Measurements from ENCODE around the gene ZDHHC12.

ZDHHC12 gene

DNA sequence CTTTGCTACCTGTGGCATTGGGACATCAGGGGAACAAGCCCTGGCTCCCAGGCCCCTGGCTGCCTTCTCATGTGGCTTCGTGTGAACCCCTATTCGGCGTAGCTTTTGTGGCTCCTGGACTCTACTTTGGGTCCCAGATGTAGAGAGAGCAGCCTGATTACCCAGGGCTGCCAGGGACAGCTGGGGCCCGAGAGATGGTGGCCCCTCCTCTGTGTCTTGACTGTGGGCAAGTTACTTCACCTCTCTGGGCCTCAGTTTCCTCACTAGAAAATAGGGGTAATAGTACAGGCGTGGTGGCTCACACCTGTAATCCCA is 19.6 kb downstream of the ZDHHC12 start:
- TF ChIP-seq, protein P1, sequence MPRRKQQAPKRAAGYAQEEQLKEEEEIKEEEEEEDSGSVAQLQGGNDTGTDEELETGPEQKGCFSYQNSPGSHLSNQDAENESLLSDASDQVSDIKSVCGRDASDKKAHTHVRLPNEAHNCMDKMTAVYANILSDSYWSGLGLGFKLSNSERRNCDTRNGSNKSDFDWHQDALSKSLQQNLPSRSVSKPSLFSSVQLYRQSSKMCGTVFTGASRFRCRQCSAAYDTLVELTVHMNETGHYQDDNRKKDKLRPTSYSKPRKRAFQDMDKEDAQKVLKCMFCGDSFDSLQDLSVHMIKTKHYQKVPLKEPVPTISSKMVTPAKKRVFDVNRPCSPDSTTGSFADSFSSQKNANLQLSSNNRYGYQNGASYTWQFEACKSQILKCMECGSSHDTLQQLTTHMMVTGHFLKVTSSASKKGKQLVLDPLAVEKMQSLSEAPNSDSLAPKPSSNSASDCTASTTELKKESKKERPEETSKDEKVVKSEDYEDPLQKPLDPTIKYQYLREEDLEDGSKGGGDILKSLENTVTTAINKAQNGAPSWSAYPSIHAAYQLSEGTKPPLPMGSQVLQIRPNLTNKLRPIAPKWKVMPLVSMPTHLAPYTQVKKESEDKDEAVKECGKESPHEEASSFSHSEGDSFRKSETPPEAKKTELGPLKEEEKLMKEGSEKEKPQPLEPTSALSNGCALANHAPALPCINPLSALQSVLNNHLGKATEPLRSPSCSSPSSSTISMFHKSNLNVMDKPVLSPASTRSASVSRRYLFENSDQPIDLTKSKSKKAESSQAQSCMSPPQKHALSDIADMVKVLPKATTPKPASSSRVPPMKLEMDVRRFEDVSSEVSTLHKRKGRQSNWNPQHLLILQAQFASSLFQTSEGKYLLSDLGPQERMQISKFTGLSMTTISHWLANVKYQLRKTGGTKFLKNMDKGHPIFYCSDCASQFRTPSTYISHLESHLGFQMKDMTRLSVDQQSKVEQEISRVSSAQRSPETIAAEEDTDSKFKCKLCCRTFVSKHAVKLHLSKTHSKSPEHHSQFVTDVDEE (CRISPR knock-in tag; IDR thresholded peaks at IDR 0.05): no peak
- TF ChIP-seq, protein P2, sequence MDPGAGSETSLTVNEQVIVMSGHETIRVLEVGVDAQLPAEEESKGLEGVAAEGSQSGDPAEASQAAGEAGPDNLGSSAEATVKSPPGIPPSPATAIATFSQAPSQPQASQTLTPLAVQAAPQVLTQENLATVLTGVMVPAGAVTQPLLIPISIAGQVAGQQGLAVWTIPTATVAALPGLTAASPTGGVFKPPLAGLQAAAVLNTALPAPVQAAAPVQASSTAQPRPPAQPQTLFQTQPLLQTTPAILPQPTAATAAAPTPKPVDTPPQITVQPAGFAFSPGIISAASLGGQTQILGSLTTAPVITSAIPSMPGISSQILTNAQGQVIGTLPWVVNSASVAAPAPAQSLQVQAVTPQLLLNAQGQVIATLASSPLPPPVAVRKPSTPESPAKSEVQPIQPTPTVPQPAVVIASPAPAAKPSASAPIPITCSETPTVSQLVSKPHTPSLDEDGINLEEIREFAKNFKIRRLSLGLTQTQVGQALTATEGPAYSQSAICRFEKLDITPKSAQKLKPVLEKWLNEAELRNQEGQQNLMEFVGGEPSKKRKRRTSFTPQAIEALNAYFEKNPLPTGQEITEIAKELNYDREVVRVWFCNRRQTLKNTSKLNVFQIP (CRISPR knock-in tag; IDR thresholded peaks at IDR 0.05; ENCODE audit: borderline replicate concordance, low read depth): no peak
- TF ChIP-seq SNAI2 (CRISPR knock-in tag; IDR thresholded peaks at IDR 0.05) (no peak), CSDC2 (CRISPR knock-in tag; IDR thresholded peaks at IDR 0.05) (no peak), ARNTL (CRISPR knock-in tag; IDR thresholded peaks at IDR 0.05; ENCODE audit: borderline replicate concordance, low read depth) (no peak), PPARA (CRISPR knock-in tag; IDR thresholded peaks at IDR 0.05; ENCODE audit: borderline replicate concordance) (no peak), ZNF565 (CRISPR knock-in tag; conservative IDR thresholded peaks at IDR 0.05; ENCODE audit: low read depth) (no peak), ZFP30 (CRISPR knock-in tag; IDR thresholded peaks at IDR 0.05) (no peak), ZC3H10 (CRISPR knock-in tag; IDR thresholded peaks at IDR 0.05) (no peak), ZNF8 (CRISPR knock-in tag; IDR thresholded peaks at IDR 0.05) (no peak)
- TF ChIP-seq, protein P3, sequence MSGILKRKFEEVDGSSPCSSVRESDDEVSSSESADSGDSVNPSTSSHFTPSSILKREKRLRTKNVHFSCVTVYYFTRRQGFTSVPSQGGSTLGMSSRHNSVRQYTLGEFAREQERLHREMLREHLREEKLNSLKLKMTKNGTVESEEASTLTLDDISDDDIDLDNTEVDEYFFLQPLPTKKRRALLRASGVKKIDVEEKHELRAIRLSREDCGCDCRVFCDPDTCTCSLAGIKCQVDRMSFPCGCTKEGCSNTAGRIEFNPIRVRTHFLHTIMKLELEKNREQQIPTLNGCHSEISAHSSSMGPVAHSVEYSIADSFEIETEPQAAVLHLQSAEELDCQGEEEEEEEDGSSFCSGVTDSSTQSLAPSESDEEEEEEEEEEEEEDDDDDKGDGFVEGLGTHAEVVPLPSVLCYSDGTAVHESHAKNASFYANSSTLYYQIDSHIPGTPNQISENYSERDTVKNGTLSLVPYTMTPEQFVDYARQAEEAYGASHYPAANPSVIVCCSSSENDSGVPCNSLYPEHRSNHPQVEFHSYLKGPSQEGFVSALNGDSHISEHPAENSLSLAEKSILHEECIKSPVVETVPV (CRISPR knock-in tag; IDR thresholded peaks at IDR 0.05): no peak
- TF ChIP-seq, protein P4, sequence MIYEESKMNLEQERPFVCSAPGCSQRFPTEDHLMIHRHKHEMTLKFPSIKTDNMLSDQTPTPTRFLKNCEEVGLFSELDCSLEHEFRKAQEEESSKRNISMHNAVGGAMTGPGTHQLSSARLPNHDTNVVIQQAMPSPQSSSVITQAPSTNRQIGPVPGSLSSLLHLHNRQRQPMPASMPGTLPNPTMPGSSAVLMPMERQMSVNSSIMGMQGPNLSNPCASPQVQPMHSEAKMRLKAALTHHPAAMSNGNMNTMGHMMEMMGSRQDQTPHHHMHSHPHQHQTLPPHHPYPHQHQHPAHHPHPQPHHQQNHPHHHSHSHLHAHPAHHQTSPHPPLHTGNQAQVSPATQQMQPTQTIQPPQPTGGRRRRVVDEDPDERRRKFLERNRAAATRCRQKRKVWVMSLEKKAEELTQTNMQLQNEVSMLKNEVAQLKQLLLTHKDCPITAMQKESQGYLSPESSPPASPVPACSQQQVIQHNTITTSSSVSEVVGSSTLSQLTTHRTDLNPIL (CRISPR knock-in tag; IDR thresholded peaks at IDR 0.05; ENCODE audit: low read depth): no peak
- ATAC-seq: no peak

DNA sequence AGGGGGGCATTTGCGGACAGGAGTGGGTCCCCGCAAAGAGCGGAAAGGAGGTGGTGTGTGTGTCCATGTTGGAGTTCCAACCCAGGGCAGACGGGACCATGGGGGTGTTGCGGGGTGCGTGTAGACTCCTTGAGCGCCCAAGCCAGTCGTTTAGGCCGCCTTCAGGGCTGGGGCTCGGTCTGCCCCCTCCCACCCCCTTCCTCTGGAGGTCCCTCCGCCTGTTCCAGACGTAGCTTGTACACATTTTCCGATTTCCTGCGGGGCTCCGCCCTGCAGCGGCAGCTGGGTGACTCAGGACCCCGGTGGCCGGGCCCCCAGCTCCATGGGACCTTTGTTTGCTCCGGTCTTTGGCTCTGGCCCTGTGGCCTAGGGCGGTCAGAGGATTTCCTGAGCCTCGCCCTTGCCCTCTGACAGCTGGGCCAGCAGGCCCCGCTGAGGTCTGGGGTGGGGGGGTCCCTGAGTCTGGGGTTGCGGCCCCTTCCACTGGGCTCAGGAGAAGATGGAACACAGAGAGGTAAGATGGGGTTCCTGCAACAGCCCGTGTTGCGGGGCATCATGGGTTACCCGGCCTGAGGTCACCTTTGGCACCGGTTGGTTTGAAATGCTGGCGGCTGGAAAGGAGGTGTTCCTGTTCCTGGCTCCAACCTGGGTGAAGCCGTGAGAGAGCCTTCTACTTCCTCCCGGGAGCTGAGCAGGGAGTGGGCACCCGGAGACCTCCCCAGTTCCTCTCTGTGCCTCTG is 20.1 kb downstream of the ZDHHC12 start:
- no peak for TF ChIP-seq ESRRG (CRISPR knock-in tag; IDR thresholded peaks at IDR 0.05)
- TF ChIP-seq, protein P4 (CRISPR knock-in tag; IDR thresholded peaks at IDR 0.05; ENCODE audit: low read depth): no peak
- no peak for TF ChIP-seq ZFP30 (CRISPR knock-in tag; IDR thresholded peaks at IDR 0.05)
- no peak for TF ChIP-seq RARB (CRISPR knock-in tag; IDR thresholded peaks at IDR 0.05)
- no peak for TF ChIP-seq ZC3H10 (CRISPR knock-in tag; IDR thresholded peaks at IDR 0.05)
- TF ChIP-seq TOX (CRISPR knock-in tag; IDR thresholded peaks at IDR 0.05; ENCODE audit: borderline replicate concordance): no peak
- TF ChIP-seq, protein P3 (CRISPR knock-in tag; IDR thresholded peaks at IDR 0.05): no peak
- TF ChIP-seq OSR1 (CRISPR knock-in tag; IDR thresholded peaks at IDR 0.05): no peak
- TF ChIP-seq ZNF565 (CRISPR knock-in tag; conservative IDR thresholded peaks at IDR 0.05; ENCODE audit: low read depth): no peak
- TF ChIP-seq, protein P2 (CRISPR knock-in tag; IDR thresholded peaks at IDR 0.05; ENCODE audit: borderline replicate concordance, low read depth): no peak
- no peak for TF ChIP-seq CSDC2 (CRISPR knock-in tag; IDR thresholded peaks at IDR 0.05)
- TF ChIP-seq TCF4 (CRISPR knock-in tag; IDR thresholded peaks at IDR 0.05; ENCODE audit: borderline replicate concordance): no peak
- no peak for TF ChIP-seq ISL1 (CRISPR knock-in tag; IDR thresholded peaks at IDR 0.05)
- TF ChIP-seq ZNF8 (CRISPR knock-in tag; IDR thresholded peaks at IDR 0.05): no peak
- no peak for TF ChIP-seq ZFP3 (CRISPR knock-in tag; IDR thresholded peaks at IDR 0.05)
- no peak for TF ChIP-seq SNAI2 (CRISPR knock-in tag; IDR thresholded peaks at IDR 0.05)
- no peak for TF ChIP-seq ZNF70 (CRISPR knock-in tag; IDR thresholded peaks at IDR 0.05)
- no peak for TF ChIP-seq ARNTL (CRISPR knock-in tag; IDR thresholded peaks at IDR 0.05; ENCODE audit: borderline replicate concordance, low read depth)
- no peak for TF ChIP-seq GLIS3 (CRISPR knock-in tag; IDR thresholded peaks at IDR 0.05)
- no peak for ATAC-seq

All from SK-N-SH treated with all-trans-retinoic acid at 6 μM for 48 hours (cell line).